Natural killer cell (primary cell): ENCODE measurements around the gene ARSB. TPM values are rescaled to one million over a fixed set of nuclear protein-coding genes. Genes with fewer than 3 reads are reported as not detected.

Experiments
- ATAC-seq, 3 donors: fragments of 150-1000 bp in 2 of 3; fragments of 200-7000 bp in 1 of 3; cut with Tn5 transposase; 1 replicate in 1 of 3; 2 replicates in 2 of 3; pipeline ENCODE4 v1.10.0; 2021; ENCODE audit warnings: mild to moderate bottlenecking in 2 of 3, moderate library complexity in 2 of 3
- DNase-seq, 2 donors: peaks; one replicate each; pipeline versions ENCODE4 v3.0.0 to v3.0.0-alpha.2; 2013 to 2021; ENCODE audit warnings: mixed read lengths in 1 of 2
- H3K27ac ChIP-seq: one replicate; pipeline ENCODE4 v1.5.1; 2013; ENCODE audit warnings: mild to moderate bottlenecking, low read length
- H3K27me3 ChIP-seq: one replicate; pipeline ENCODE4 v1.6.1; 2013; ENCODE audit warnings: low read length; ENCODE audit not compliant: control insufficient read depth, insufficient read depth
- H3K36me3 ChIP-seq: one replicate; pipeline ENCODE4 v1.6.1; 2013; ENCODE audit warnings: low read length; ENCODE audit not compliant: control insufficient read depth, insufficient read depth
- H3K4me1 ChIP-seq: one replicate; pipeline ENCODE4 v1.6.1; 2013; ENCODE audit warnings: low read length; ENCODE audit not compliant: control insufficient read depth, insufficient read depth
- H3K4me3 ChIP-seq: one replicate; pipeline ENCODE4 v1.5.1; 2013; ENCODE audit warnings: low read length
- H3K9me3 ChIP-seq: one replicate; pipeline ENCODE4 v1.6.1; 2013; ENCODE audit warnings: low read length; ENCODE audit not compliant: control insufficient read depth, insufficient read depth
- H3K27ac Mint-ChIP-seq, 2 donors: one replicate each; pipeline ENCODE4 v1.8.0; 2022; ENCODE audit warnings: mild to moderate bottlenecking in 2 of 2, mixed read lengths in 2 of 2, moderate library complexity in 1 of 2
- H3K27me3 Mint-ChIP-seq, 2 donors: one replicate each; pipeline ENCODE4 v1.8.0; 2022; ENCODE audit warnings: low read depth in 2 of 2, mixed read lengths in 2 of 2
- H3K36me3 Mint-ChIP-seq: one replicate; pipeline ENCODE4 v1.8.0; 2022; ENCODE audit warnings: mixed read lengths
- H3K4me1 Mint-ChIP-seq, 2 donors: one replicate each; pipeline ENCODE4 v1.8.0; 2022; ENCODE audit warnings: mixed read lengths in 2 of 2
- H3K4me3 Mint-ChIP-seq: one replicate; pipeline ENCODE4 v1.8.0; 2022; ENCODE audit warnings: mild to moderate bottlenecking, moderate library complexity, mixed read lengths
- H3K9me3 Mint-ChIP-seq, 2 donors: one replicate each; pipeline ENCODE4 v1.8.0; 2022; ENCODE audit warnings: mixed read lengths in 2 of 2
- WGBS: methylation state at CpG from one replicate; pipeline ENCODE4 v1.1.7; 2013; ENCODE audit warnings: missing lambda C conversion rate; ENCODE audit not compliant: insufficient coverage; 5-methylcytosine and 5-hydroxymethylcytosine counted together
- intact Hi-C: fragments of 100-400 bp; cut with micrococcal nuclease; formaldehyde crosslinking; loops from one replicate; pipeline ENCODE4 v1.14.2; 2022
- total RNA-seq, 4 donors: library from RNA; stranded (reverse); fragments of 120-200 nt in 1 of 4; gene quantifications; one replicate each; pipeline versions ENCODE4 v1.2.3 to v1.2.4, GENCODE V29; 2013 to 2022
- TF ChIP-seq, protein P1 (sequence below): fragments of 200-600 bp; IDR thresholded peaks from one replicate; pipeline ENCODE4 v1.8.0; 2022; ENCODE audit warnings: antibody characterized with exemption

ARSB gene
- total RNA-seq, 3 donors from 2014 or later (not counting 1 experiment from before 2014, with no cell fraction given), result 8.6 to 12.8 (median 8.9) TPM

DNA sequence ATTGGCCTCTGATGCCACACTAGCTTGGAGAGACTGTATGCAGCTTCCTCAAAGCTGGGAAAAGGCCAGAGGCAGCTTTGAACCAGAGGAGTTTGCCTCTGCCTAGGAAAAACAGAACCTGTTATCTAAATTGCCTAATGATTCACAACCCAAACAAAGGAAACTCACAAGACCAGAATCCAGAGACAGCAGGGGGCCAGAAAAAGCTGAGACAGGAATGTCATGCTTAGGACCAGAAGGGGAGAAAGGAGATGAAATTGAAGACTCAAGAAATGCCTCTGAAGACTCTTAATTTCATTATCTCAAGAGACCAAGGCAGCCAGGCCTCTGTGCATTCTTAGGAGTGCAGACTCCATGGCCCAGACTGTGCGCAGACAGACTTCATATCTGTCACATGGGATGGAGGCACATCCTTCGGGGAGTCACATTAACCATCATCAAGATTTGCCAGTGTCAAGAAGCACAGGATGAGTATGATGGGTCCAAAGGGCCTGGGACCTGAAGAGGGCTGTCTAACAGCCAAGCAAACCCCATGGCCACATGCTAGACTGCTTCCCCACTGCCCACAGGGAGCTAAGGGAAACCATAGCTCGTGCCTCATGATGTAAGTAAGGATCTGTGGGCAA, 57.3 kb downstream of the ARSB start:
- H3K4me1 ChIP-seq, result no peaks in the 10 kb centered on the region

GRCh38 chr5:78926252-78926651, 58.9 kb downstream of the ARSB start:
- H3K9me3 Mint-ChIP-seq, result no peaks in the 10 kb centered on the region
- H3K36me3 ChIP-seq, result no peaks in the 10 kb centered on the region

More for the DNA sequence above, 57.3 kb downstream of the ARSB start:
- Mint-ChIP-seq H3K27ac (no peak overlapping the region), H3K27me3 (no peaks in the 10 kb centered on the region), H3K4me3 (no peak overlapping the region), H3K4me1 (no peaks in the 10 kb centered on the region), H3K9me3 (no peaks in the 10 kb centered on the region), H3K36me3 (no peaks in the 10 kb centered on the region)
- ATAC-seq (no peak), DNase-seq (no peak)
- H3K36me3 ChIP-seq, result no peaks in the 10 kb centered on the region
- TF ChIP-seq, protein P1, sequence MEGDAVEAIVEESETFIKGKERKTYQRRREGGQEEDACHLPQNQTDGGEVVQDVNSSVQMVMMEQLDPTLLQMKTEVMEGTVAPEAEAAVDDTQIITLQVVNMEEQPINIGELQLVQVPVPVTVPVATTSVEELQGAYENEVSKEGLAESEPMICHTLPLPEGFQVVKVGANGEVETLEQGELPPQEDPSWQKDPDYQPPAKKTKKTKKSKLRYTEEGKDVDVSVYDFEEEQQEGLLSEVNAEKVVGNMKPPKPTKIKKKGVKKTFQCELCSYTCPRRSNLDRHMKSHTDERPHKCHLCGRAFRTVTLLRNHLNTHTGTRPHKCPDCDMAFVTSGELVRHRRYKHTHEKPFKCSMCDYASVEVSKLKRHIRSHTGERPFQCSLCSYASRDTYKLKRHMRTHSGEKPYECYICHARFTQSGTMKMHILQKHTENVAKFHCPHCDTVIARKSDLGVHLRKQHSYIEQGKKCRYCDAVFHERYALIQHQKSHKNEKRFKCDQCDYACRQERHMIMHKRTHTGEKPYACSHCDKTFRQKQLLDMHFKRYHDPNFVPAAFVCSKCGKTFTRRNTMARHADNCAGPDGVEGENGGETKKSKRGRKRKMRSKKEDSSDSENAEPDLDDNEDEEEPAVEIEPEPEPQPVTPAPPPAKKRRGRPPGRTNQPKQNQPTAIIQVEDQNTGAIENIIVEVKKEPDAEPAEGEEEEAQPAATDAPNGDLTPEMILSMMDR, result no peak
- WGBS, result 97% methylated on average over 2 of the region's 3 CpGs
- no peaks in the 10 kb centered on the region for H3K27me3 ChIP-seq
- no peaks in the 10 kb centered on the region for H3K9me3 ChIP-seq
- intact Hi-C loops, result no loop called here
- H3K27ac ChIP-seq, result no peak overlapping the region
- no peak overlapping the region for H3K4me3 ChIP-seq

DNA sequence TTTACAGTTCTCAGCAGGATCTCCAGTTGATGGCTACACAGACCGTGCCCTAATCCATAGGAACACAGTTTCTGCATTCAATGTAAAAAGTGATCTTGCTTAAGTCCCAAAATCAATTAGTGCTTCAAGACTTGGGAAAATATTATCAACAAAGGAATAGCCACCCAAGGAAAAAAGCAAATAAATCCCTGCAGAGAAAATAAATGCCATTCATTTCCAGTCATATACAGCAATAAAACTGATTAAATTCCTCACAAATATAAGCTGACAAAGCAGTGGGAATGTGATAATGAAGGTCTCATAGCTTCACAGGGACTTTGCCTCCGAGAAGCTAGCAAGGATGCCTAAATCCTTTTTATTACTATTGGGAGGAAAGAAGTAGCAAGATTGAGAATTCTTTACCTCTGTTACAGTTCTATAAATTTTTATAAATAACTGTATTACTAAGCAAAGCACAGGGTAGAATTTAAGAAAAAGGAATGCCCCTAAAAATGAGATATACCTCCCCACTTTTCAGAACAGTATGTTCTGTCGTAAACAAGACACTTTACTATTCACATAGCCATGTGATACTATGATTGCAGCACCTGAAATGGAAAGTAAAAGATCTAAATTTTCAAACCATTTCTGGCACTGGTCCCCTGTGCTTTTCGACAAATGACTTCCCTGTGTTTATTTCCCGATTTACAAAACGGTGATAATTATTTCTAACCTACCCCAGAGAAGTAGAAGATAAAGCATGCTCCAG, 59.8 kb downstream of the ARSB start:
- Histone ChIP-seq H3K4me3 (no peak overlapping the region), H3K9me3 (no peaks in the 10 kb centered on the region), H3K4me1 (no peaks in the 10 kb centered on the region), H3K36me3 (no peaks in the 10 kb centered on the region), H3K27me3 (no peaks in the 10 kb centered on the region), H3K27ac (no peak overlapping the region)
- H3K4me3 Mint-ChIP-seq, result no peak overlapping the region
- intact Hi-C loops, result no loop called here
- no peaks in the 10 kb centered on the region for H3K36me3 Mint-ChIP-seq
- H3K4me1 Mint-ChIP-seq, result no peaks in the 10 kb centered on the region
- H3K27me3 Mint-ChIP-seq, result no peaks in the 10 kb centered on the region
- DNase-seq, result no peak
- WGBS, result 98% methylated on average over 4 of the region's 6 CpGs
- no peak for ATAC-seq
- TF ChIP-seq, protein P1, result no peak
- no peaks in the 10 kb centered on the region for H3K9me3 Mint-ChIP-seq
- no peak overlapping the region for H3K27ac Mint-ChIP-seq

More at GRCh38 chr5:78926252-78926651, 58.9 kb downstream of the ARSB start:
- no peaks in the 10 kb centered on the region for H3K27me3 Mint-ChIP-seq
- H3K9me3 ChIP-seq, result no peaks in the 10 kb centered on the region
- no peak overlapping the region for H3K4me3 ChIP-seq
- no peaks in the 10 kb centered on the region for H3K4me1 ChIP-seq
- no peaks in the 10 kb centered on the region for H3K4me1 Mint-ChIP-seq
- no peak overlapping the region for H3K27ac Mint-ChIP-seq
- no peaks in the 10 kb centered on the region for H3K27me3 ChIP-seq
- H3K36me3 Mint-ChIP-seq, result no peaks in the 10 kb centered on the region
- no peak overlapping the region for H3K27ac ChIP-seq
- TF ChIP-seq, protein P1, result no peak
- ATAC-seq (no peak), DNase-seq (no peak)
- H3K4me3 Mint-ChIP-seq, result no peak overlapping the region
- WGBS, result 100% methylated on average over 1 of the region's 2 CpGs
- intact Hi-C loops, result no loop called here
